K562 (cell line): Measurements from ENCODE around the gene GCGR. TPM values are rescaled to one million over a fixed set of nuclear protein-coding genes. Genes with fewer than 3 reads are reported as not detected.

Experiments
- ATAC-seq: fragments of 200-7000 bp; cut with Tn5 transposase; 3 replicates; pipeline ENCODE4 v1.9.1; 2020; ENCODE audit warnings: moderate library complexity
- BruUV-seq: library from RNA; stranded (reverse); fragments of 400-500 nt; replicated peaks from 2 replicates; lab custom pipeline; 2021; lab: Mats Ljungman, UMichigan
- CTCF ChIA-PET: fragments of 300-600 bp; formaldehyde crosslinking; extraction: SDS; loops from one replicate; lab custom pipeline; 2021; ENCODE audit warnings: low intra/inter-chr PET ratio; lab: Yijun Ruan, JAX
- POLR2A ChIA-PET: fragments of 300-600, 350-650 bp; sonication (Branson Sonifier 250); formaldehyde crosslinking; extraction: SDS; loops from one replicate; lab custom pipeline; 2021; ENCODE audit warnings: antibody characterized with exemption, inconsistent platforms; lab: Yijun Ruan, JAX
- DNase-seq, 4 experiments: peaks; one replicate each; pipeline versions ENCODE4 v3.0.0 to v3.0.0-alpha.2; 2011 to 2018; ENCODE audit warnings: low spot score in 3 of 4, mixed read lengths in 3 of 4; ENCODE audit errors: extremely low read depth in 1 of 4
- FAIRE-seq: peaks from 2 replicates; lab custom pipeline; 2011; peaks lifted over from hg19 to GRCh38; lab: Jason Lieb, UNC
- H2AFZ ChIP-seq: 2 replicates; pipeline ENCODE4 v1.6.0; 2011; ENCODE audit warnings: low read depth, low read length, control low read depth, inconsistent platforms
- H3K27ac ChIP-seq: fragments of 200-600 bp; 3 replicates; pipeline ENCODE4 v1.8.0; 2011; ENCODE audit warnings: low read depth, mild to moderate bottlenecking, control low read depth, inconsistent platforms, low read length, moderate library complexity, mixed read lengths; ENCODE audit errors: extremely low read depth
- H3K27me3 ChIP-seq, 2 experiments: fragments of 300-600 bp in 1 of 2; 2 replicates in 1 of 2; 3 replicates in 1 of 2; pipeline versions ENCODE4 v1.6.0 to v1.8.0; 2011; ENCODE audit warnings: inconsistent platforms in 2 of 2, low read length in 2 of 2, mild to moderate bottlenecking in 1 of 2, mixed read lengths in 1 of 2, moderate library complexity in 1 of 2; ENCODE audit not compliant: control insufficient read depth in 2 of 2, insufficient read depth in 2 of 2
- H3K36me3 ChIP-seq: fragments of 300-600 bp; 3 replicates; pipeline ENCODE4 v1.8.0; 2011; ENCODE audit warnings: mild to moderate bottlenecking, low read length, inconsistent platforms; ENCODE audit not compliant: control insufficient read depth, insufficient read depth
- H3K4me1 ChIP-seq, 2 experiments: fragments of 200-600 bp in 1 of 2; replicated peaks in 1 of 2; 2 replicates in 1 of 2; 3 replicates in 1 of 2; pipeline versions ENCODE4 v1.5.1 to v1.8.0; 2011; ENCODE audit warnings: inconsistent platforms in 2 of 2, low read length in 2 of 2, mild to moderate bottlenecking in 1 of 2, mixed read lengths in 1 of 2, moderate library complexity in 1 of 2; ENCODE audit not compliant: control insufficient read depth in 2 of 2, insufficient read depth in 2 of 2
- H3K4me2 ChIP-seq: 2 replicates; pipeline ENCODE4 v1.6.1; 2011; ENCODE audit warnings: low read length, control low read depth, inconsistent platforms, mixed read lengths; ENCODE audit not compliant: insufficient read depth
- H3K4me3 ChIP-seq: fragments of 200-600 bp; sonication (generic), shearing (Covaris generic); 2 replicates; pipeline ENCODE4 v1.5.1; 2016; ENCODE audit warnings: control low read depth, inconsistent platforms
- H3K79me2 ChIP-seq: fragments of 200-600 bp; 3 replicates; pipeline ENCODE4 v1.8.0; 2011; ENCODE audit warnings: low read length, inconsistent platforms; ENCODE audit not compliant: control insufficient read depth, insufficient read depth
- H3K9ac ChIP-seq, 2 experiments: 2 replicates each; pipeline versions ENCODE4 v1.6.0 to v1.6.1; 2011; ENCODE audit warnings: low read depth in 2 of 2, low read length in 2 of 2, control low read depth in 1 of 2, inconsistent platforms in 1 of 2, mild to moderate bottlenecking in 1 of 2, mixed read lengths in 1 of 2; ENCODE audit not compliant: insufficient read depth in 1 of 2
- H3K9me1 ChIP-seq: one replicate; pipeline ENCODE4 v1.6.0; 2011; ENCODE audit warnings: inconsistent platforms, mild to moderate bottlenecking, low read length, moderate library complexity; ENCODE audit not compliant: control insufficient read depth, insufficient read depth
- H3K9me3 ChIP-seq: replicated peaks from 2 replicates; pipeline ENCODE4 v1.5.1; 2011; ENCODE audit warnings: low read depth, low read length, inconsistent platforms; ENCODE audit not compliant: control insufficient read depth, insufficient read depth
- H4K20me1 ChIP-seq: replicated peaks from 2 replicates; pipeline ENCODE4 v1.6.1; 2011; ENCODE audit warnings: low read length, inconsistent platforms, mixed read lengths; ENCODE audit not compliant: control insufficient read depth, insufficient read depth
- BRCA1 ChIP-seq, 2 experiments: fragments of 450-650 bp in 1 of 2; sonication (generic) in 1 of 2; formaldehyde crosslinking in 1 of 2; IDR thresholded peaks; 2 replicates each; pipeline versions ENCODE4 v1.5.0 to v1.6.1; 2017 to 2020; ENCODE audit warnings: mild to moderate bottlenecking in 1 of 2, missing genetic modification reagents in 1 of 2
- ELF2 ChIP-seq: fragments of 250-450 bp; sonication (Bioruptor Pico); IDR thresholded peaks from 2 replicates; pipeline ENCODE4 v1.5.0; 2021; ENCODE audit warnings: mild to moderate bottlenecking
- KDM2B ChIP-seq: fragments of 250-450 bp; sonication (Bioruptor Pico); IDR thresholded peaks from 2 replicates; pipeline ENCODE4 v1.8.0; 2021; ENCODE audit warnings: mild to moderate bottlenecking, moderate library complexity
- KLF16 ChIP-seq: IDR thresholded peaks from 2 replicates; pipeline ENCODE4 v1.6.1; 2016; ENCODE audit warnings: antibody characterized with exemption
- MITF ChIP-seq: IDR thresholded peaks from 2 replicates; pipeline ENCODE4 v1.6.1; 2014; ENCODE audit warnings: antibody characterized with exemption
- MTA1 ChIP-seq: fragments of 450-650 bp; IDR thresholded peaks from 2 replicates; pipeline ENCODE4 v1.6.1; 2017; ENCODE audit warnings: borderline replicate concordance
- NR2C1 ChIP-seq, 2 experiments: fragments of 450-650 bp; IDR thresholded peaks; 2 replicates each; pipeline ENCODE4 v1.6.1; 2017; ENCODE audit warnings: mild to moderate bottlenecking in 2 of 2, antibody characterized with exemption in 1 of 2, inconsistent platforms in 1 of 2, missing compliant biosample characterization in 1 of 2, missing genetic modification characterization in 1 of 2
- RBFOX2 ChIP-seq: fragments of 200-400 bp; formaldehyde crosslinking; IDR thresholded peaks from 2 replicates; pipeline ENCODE4 v1.6.1; 2017; ENCODE audit warnings: low read depth, mild to moderate bottlenecking, low read length, moderate library complexity
- SMARCC2 ChIP-seq: fragments of 450-650 bp; IDR thresholded peaks from 2 replicates; pipeline ENCODE4 v1.6.1; 2017; ENCODE audit warnings: antibody characterized with exemption, moderate library complexity, mild to moderate bottlenecking, low read depth
- SUPT5H ChIP-seq: fragments of 450-650 bp; IDR thresholded peaks from 2 replicates; pipeline ENCODE4 v1.6.1; 2016
- TAF7 ChIP-seq: fragments of 450-650 bp; IDR thresholded peaks from 2 replicates; pipeline ENCODE4 v1.6.1; 2016; ENCODE audit warnings: missing genetic modification characterization, missing compliant biosample characterization
- WGBS: fragments of 100-300 bp; shearing (Covaris generic); methylation state at CpG from one replicate; pipeline ENCODE4 v1.1.6; 2016; ENCODE audit warnings: low coverage, mixed read lengths; ENCODE audit not compliant: insufficient coverage; ENCODE audit errors: missing lambda C conversion rate; 5-methylcytosine and 5-hydroxymethylcytosine counted together
- in situ Hi-C: fragments of 300-500 bp; cut with MboI; formaldehyde crosslinking; loops from 4 replicates; pipeline ENCODE4 v1.15.0; 2018; ENCODE audit warnings: inconsistent platforms, mixed read lengths
- intact Hi-C: fragments of 100-400 bp; cut with micrococcal nuclease; formaldehyde crosslinking; loops from 2 replicates; pipeline ENCODE4 v1.14.2; 2022
- polyA plus RNA-seq, 8 experiments: library from polyadenylated mRNA; depleted of rRNA in 4 of 8; stranded (reverse) in 5 of 8; unstranded in 3 of 8; fragments of >200 nt; fragmentation: Nextera tagmentation in 2 of 8; fragmentation: Illumina TruSeq in 1 of 8; extraction: Ambion mirVana in 2 of 8; extraction: Trizol in 1 of 8; gene quantifications; 2 replicates each; pipeline versions ENCODE4 v1.2.1 to v1.2.3, GENCODE V29; 2011 to 2014; ENCODE audit warnings: inconsistent platforms in 1 of 8, missing spikeins in 1 of 8
- total RNA-seq, 7 experiments: library from RNA; depleted of rRNA in 6 of 7; stranded (reverse); fragments of >200 nt in 6 of 7; fragmentation: Illumina TruSeq in 2 of 7; extraction: Trizol in 2 of 7; gene quantifications; 2 replicates each; pipeline versions ENCODE4 v1.2.1 to v1.2.3, GENCODE V29; 2011 to 2021; ENCODE audit warnings: low replicate concordance in 1 of 7

Gene GCGR
- total and polyA plus RNA-seq, 9 of the 15 experiments (the other 6 are each of a cell fraction or from before 2014, with no cell fraction given): not detected

- no TSS peak for BruUV-seq
- POLR2A ChIA-PET: interaction anchor here (0.8 to 8.0 kb wide), 7 partner anchors 10 to 190 kb away, joined by 3 to 85 read pairs (median 21); partner anchors contain the start of genes MCRIP1 and P4HB
- H3K36me3 ChIP-seq: peaks cover 54% of the 10 kb centered on the region; the same call in 2 of the 3 replicates
- no peaks in the 10 kb centered on the region for H3K79me2 ChIP-seq
- H3K4me3 ChIP-seq: no peak overlapping the region
- H3K27me3 ChIP-seq: no peaks in the 10 kb centered on the region
- H3K27ac ChIP-seq: no peak overlapping the region
- no peak overlapping the region for H2AFZ ChIP-seq
- CTCF ChIA-PET: no interaction called here
- H3K4me2 ChIP-seq: no peak overlapping the region
- H3K9me3 ChIP-seq: no peaks in the 10 kb centered on the region
- no peaks in the 10 kb centered on the region for H3K9me1 ChIP-seq
- ATAC-seq: peak; percentile 39
- FAIRE-seq: no peak
- intact Hi-C loops: no loop called here
- in situ Hi-C loops: no loop called here
- DNase-seq: no peak
- H3K9ac ChIP-seq: peak overlapping the region in 1 of 2 experiments; percentile 24; a peak in 2 of 4 replicates
- peaks cover 13% of the 10 kb centered on the region for H4K20me1 ChIP-seq
- H3K4me1 ChIP-seq: peaks cover 4 to 54% of the 10 kb centered on the region in 2 experiments; a peak in 4 of 5 replicates
- WGBS: 72% methylated on average over 18 of the region's 21 CpGs
- no peak for TF ChIP-seq TAF7 (tag)
- peak; percentile 61 for TF ChIP-seq RBFOX2
- peak; percentile 27; the same call in 1 of the 2 replicates for TF ChIP-seq NR2C1 (IDR thresholded peaks at IDR 0.05)
- no peak for TF ChIP-seq NR2C1 (tag; IDR thresholded peaks at IDR 0.05)
- TF ChIP-seq SUPT5H: peak; percentile 78; the same call in 1 of the 2 replicates
- TF ChIP-seq SMARCC2: no peak
- no peak for TF ChIP-seq MITF
- TF ChIP-seq MTA1: no peak
- no peak for TF ChIP-seq KDM2B
- no peak for TF ChIP-seq BRCA1 (IDR thresholded peaks at IDR 0.05)
- TF ChIP-seq BRCA1 (CRISPR knock-in tag; IDR thresholded peaks at IDR 0.05): no peak
- TF ChIP-seq KLF16: no peak
- no peak for TF ChIP-seq ELF2 (CRISPR knock-in tag)
Observed at GRCh38 chr17:81842725-81843504, 39.0 kb downstream of the GCGR start.
